Calu3 (cell line): Measurements from ENCODE around the gene CLCF1. TPM values are rescaled to one million over a fixed set of nuclear protein-coding genes. Genes with fewer than 3 reads are reported as not detected.
A peak's percentile ranks its signal among the peaks of the same experiment; 100 is the strongest.

Experiments used
- BruUV-seq: library from RNA; stranded (reverse); fragments of 400-500 nt; replicated peaks from 2 replicates; lab custom pipeline; 2021; lab: Mats Ljungman, UMichigan
- CTCF ChIA-PET: fragments of 300-600 bp; sonication (Branson Sonifier 250); formaldehyde crosslinking; loops from one replicate; lab custom pipeline; 2022; ENCODE audit warnings: antibody characterized with exemption; lab: Charles Lee
- DNase-seq: peaks from one replicate; pipeline ENCODE4 v3.0.0; 2022
- H3K27ac Mint-ChIP-seq: one replicate; pipeline ENCODE4 v1.8.0; 2022; ENCODE audit warnings: mixed read lengths; ENCODE audit not compliant: unreplicated experiment
- H3K27me3 Mint-ChIP-seq: one replicate; pipeline ENCODE4 v1.8.0; 2022; ENCODE audit warnings: mixed read lengths; ENCODE audit not compliant: unreplicated experiment
- H3K36me3 Mint-ChIP-seq: one replicate; pipeline ENCODE4 v1.8.0; 2022; ENCODE audit warnings: mild to moderate bottlenecking, moderate library complexity, mixed read lengths; ENCODE audit not compliant: insufficient read depth, unreplicated experiment
- H3K4me1 Mint-ChIP-seq: one replicate; pipeline ENCODE4 v1.8.0; 2022; ENCODE audit warnings: mild to moderate bottlenecking, low read depth, mixed read lengths; ENCODE audit not compliant: unreplicated experiment
- H3K4me3 Mint-ChIP-seq: one replicate; pipeline ENCODE4 v1.8.0; 2022; ENCODE audit warnings: mild to moderate bottlenecking, low read depth, moderate library complexity, mixed read lengths; ENCODE audit not compliant: unreplicated experiment
- H3K9me3 Mint-ChIP-seq: one replicate; pipeline ENCODE4 v1.8.0; 2022; ENCODE audit warnings: low read depth, mixed read lengths; ENCODE audit not compliant: unreplicated experiment
- intact Hi-C: fragments of 100-400 bp; cut with micrococcal nuclease; formaldehyde crosslinking; loops from one replicate; pipeline ENCODE4 v1.10.0; 2022; ENCODE audit not compliant: unreplicated experiment
- total RNA-seq: library from RNA; stranded (reverse); gene quantifications from 2 replicates; pipeline ENCODE4 v1.2.3, GENCODE V29; 2022
- TF ChIP-seq, protein P1 (sequence below): fragments of 200-600 bp; IDR thresholded peaks from one replicate; pipeline ENCODE4 v1.8.0; 2022; ENCODE audit warnings: antibody characterized with exemption; ENCODE audit not compliant: unreplicated experiment

CLCF1 gene
- total RNA-seq, 1 experiment from 2014 or later: 7.5 TPM

DNA sequence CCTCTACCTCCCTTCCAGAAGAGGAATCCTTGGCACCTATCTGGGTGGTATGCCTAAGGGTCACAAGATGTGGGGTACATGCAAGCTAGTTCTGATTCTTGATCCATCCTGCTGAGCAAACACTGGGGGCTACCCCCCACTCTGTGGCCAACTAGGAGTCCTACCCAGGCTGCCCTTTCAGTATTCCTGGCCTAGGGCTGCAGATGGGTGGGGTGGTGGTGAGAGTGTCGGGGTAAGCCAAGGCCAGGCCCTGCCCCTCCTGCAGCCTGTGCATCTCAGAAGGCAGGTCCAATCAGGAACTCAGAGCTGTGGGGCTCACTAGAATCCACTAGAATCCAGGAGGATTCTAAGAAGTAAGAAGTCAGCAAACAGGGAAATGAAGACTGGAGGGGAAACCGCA, 59.2 kb downstream of the CLCF1 start:
- H3K4me1 Mint-ChIP-seq: peaks cover 26% of the 10 kb centered on the region
- DNase-seq: no peak
- no peaks in the 10 kb centered on the region for H3K27me3 Mint-ChIP-seq
- peaks cover 59% of the 10 kb centered on the region for H3K36me3 Mint-ChIP-seq
- H3K4me3 Mint-ChIP-seq: no peak overlapping the region
- CTCF ChIA-PET: no interaction called here
- BruUV-seq: no TSS peak
- intact Hi-C loops: no loop called here
- peak overlapping the region; percentile 70 for H3K27ac Mint-ChIP-seq
- TF ChIP-seq, protein P1, sequence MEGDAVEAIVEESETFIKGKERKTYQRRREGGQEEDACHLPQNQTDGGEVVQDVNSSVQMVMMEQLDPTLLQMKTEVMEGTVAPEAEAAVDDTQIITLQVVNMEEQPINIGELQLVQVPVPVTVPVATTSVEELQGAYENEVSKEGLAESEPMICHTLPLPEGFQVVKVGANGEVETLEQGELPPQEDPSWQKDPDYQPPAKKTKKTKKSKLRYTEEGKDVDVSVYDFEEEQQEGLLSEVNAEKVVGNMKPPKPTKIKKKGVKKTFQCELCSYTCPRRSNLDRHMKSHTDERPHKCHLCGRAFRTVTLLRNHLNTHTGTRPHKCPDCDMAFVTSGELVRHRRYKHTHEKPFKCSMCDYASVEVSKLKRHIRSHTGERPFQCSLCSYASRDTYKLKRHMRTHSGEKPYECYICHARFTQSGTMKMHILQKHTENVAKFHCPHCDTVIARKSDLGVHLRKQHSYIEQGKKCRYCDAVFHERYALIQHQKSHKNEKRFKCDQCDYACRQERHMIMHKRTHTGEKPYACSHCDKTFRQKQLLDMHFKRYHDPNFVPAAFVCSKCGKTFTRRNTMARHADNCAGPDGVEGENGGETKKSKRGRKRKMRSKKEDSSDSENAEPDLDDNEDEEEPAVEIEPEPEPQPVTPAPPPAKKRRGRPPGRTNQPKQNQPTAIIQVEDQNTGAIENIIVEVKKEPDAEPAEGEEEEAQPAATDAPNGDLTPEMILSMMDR: no peak
- H3K9me3 Mint-ChIP-seq: no peaks in the 10 kb centered on the region

Other genes with a start within 250 kb of the CLCF1 start
- gene GRK2, start 107.1 kb downstream of the CLCF1 start, total RNA-seq: 69.8 and 71.3 TPM in 2 replicates
- 50.8 and 58.5 TPM in 2 replicates for gene ANKRD13D, start 84.3 kb downstream of the CLCF1 start, total RNA-seq
- gene SSH3, start 70.1 kb downstream of the CLCF1 start, total RNA-seq: 73.0 and 84.3 TPM in 2 replicates
- gene POLD4, start 20.1 kb downstream of the CLCF1 start, total RNA-seq: 95.1 and 119 TPM in 2 replicates
- gene RAD9A, start 18.4 kb upstream of the CLCF1 start, total RNA-seq: 26.9 and 38.6 TPM in 2 replicates
- gene PPP1CA, start 28.3 kb upstream of the CLCF1 start, total RNA-seq: 179 and 180 TPM in 2 replicates
- gene TBC1D10C, start 30.5 kb upstream of the CLCF1 start, total RNA-seq: not detected in 2 replicates
- 0.10 TPM in 1 of 2 replicates, not detected in the other for gene CARNS1, start 42.1 kb upstream of the CLCF1 start, total RNA-seq
- 44.3 and 47.5 TPM in 2 replicates for gene RPS6KB2, start 54.9 kb upstream of the CLCF1 start, total RNA-seq
- gene PTPRCAP, start 64.1 kb upstream of the CLCF1 start, total RNA-seq: 0.51 and 1.3 TPM in 2 replicates
- gene CORO1B, start 69.9 kb upstream of the CLCF1 start, total RNA-seq: 103 and 116 TPM in 2 replicates
- gene GPR152, start 79.1 kb upstream of the CLCF1 start, total RNA-seq: not detected in 2 replicates
- gene CABP4, start 81.8 kb upstream of the CLCF1 start, total RNA-seq: 24.8 and 25.4 TPM in 2 replicates
- gene TMEM134, start 95.7 kb upstream of the CLCF1 start, total RNA-seq: 31.9 and 33.2 TPM in 2 replicates
- gene AIP, start 109.4 kb upstream of the CLCF1 start, total RNA-seq: 44.0 and 48.4 TPM in 2 replicates
- gene PITPNM1, start 131.8 kb upstream of the CLCF1 start, total RNA-seq: 70.5 and 84.1 TPM in 2 replicates
- gene CDK2AP2, start 134.6 kb upstream of the CLCF1 start, total RNA-seq: 59.7 and 64.7 TPM in 2 replicates
- gene CABP2, start 149.8 kb upstream of the CLCF1 start, total RNA-seq: not detected in 2 replicates
- 777 and 838 TPM in 2 replicates for gene GSTP1, start 210.2 kb upstream of the CLCF1 start, total RNA-seq
- 216 and 233 TPM in 2 replicates for gene NDUFV1, start 233.3 kb upstream of the CLCF1 start, total RNA-seq